Spleen (tissue), 7 donors: Measurements from ENCODE around the gene PER3.

Source experiments
- POLR2A ChIP-seq, 3 donors: fragments of 450-650 bp; IDR thresholded peaks; one replicate each; pipeline ENCODE4 v1.5.1; 2017; ENCODE audit warnings: antibody characterized with exemption in 3 of 3, mild to moderate bottlenecking in 1 of 3
- POLR2AphosphoS5 ChIP-seq, 3 donors: sonication (generic); formaldehyde crosslinking; IDR thresholded peaks; one replicate each; pipeline ENCODE4 v1.5.1; 2017; ENCODE audit warnings: antibody characterized with exemption in 3 of 3
- TF ChIP-seq, protein P1 (sequence below), 11 experiments: fragments of 200-600 bp in 7 of 11; fragments of 450-650 bp in 4 of 11; sonication (generic) in 4 of 11; IDR thresholded peaks in 8 of 11; conservative IDR thresholded peaks in 3 of 11; 1 replicate in 7 of 11; 2 replicates in 4 of 11; pipeline versions ENCODE4 v1.4.0 to v1.8.0; 2016 to 2021; ENCODE audit warnings: antibody characterized with exemption in 11 of 11, inconsistent platforms in 4 of 11, mild to moderate bottlenecking in 1 of 11
- donor health status: DM: no; HTN: no; CAD: no; lungs with moderate emphysema.
- donor health status: DM: no; HTN: no; CAD: no.
- donor health status: DM: no; HTN: no; CAD: no.

DNA sequence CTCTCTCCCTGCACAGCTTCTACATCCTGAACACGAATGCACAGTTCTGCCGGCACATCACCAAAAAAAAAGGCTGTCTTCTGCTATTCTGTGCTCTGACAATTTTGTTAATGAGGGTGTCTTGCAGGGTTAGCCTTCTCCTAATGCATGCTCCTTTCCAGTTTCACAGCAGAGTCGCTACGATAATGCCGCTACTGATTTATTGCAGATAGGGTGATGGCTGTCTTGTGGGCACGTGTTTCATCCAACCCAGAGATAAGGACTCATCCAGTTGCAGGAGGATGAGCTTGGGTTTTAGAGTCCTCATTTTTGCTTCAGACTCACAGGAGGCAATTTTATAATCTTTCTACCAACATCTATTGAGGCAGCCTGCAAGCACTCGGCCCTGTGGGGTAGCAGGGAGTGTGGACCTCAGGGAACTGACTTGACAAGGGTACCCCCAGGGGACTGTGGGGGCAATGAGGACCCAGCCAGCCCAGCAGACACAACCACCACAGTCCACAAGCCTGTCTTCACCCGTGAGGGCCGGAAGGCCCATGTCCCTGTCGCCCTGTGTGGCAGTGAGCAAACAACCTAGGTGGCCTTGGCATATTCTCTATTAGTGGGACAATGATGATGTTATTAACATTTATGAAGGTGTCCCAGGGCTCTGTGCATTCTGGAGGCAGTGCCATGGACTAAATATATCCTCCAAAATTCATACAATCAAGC is 84.1 kb downstream of the PER3 start:
- TF ChIP-seq, protein P1, sequence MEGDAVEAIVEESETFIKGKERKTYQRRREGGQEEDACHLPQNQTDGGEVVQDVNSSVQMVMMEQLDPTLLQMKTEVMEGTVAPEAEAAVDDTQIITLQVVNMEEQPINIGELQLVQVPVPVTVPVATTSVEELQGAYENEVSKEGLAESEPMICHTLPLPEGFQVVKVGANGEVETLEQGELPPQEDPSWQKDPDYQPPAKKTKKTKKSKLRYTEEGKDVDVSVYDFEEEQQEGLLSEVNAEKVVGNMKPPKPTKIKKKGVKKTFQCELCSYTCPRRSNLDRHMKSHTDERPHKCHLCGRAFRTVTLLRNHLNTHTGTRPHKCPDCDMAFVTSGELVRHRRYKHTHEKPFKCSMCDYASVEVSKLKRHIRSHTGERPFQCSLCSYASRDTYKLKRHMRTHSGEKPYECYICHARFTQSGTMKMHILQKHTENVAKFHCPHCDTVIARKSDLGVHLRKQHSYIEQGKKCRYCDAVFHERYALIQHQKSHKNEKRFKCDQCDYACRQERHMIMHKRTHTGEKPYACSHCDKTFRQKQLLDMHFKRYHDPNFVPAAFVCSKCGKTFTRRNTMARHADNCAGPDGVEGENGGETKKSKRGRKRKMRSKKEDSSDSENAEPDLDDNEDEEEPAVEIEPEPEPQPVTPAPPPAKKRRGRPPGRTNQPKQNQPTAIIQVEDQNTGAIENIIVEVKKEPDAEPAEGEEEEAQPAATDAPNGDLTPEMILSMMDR (IDR thresholded peaks at IDR 0.05 in 8 of 11, conservative IDR thresholded peaks at IDR 0.05 in 3 of 11): no peak
- TF ChIP-seq POLR2AphosphoS5 (IDR thresholded peaks at IDR 0.05) (no peak), POLR2A (IDR thresholded peaks at IDR 0.05) (no peak)
